ENCODE results near the gene UNC79. TPM values are rescaled to one million over a fixed set of nuclear protein-coding genes. Genes with fewer than 3 reads are reported as not detected.

Gene UNC79
- total and polyA plus RNA-seq, 2 donors = 0.05 to 0.11 TPM

DNA sequence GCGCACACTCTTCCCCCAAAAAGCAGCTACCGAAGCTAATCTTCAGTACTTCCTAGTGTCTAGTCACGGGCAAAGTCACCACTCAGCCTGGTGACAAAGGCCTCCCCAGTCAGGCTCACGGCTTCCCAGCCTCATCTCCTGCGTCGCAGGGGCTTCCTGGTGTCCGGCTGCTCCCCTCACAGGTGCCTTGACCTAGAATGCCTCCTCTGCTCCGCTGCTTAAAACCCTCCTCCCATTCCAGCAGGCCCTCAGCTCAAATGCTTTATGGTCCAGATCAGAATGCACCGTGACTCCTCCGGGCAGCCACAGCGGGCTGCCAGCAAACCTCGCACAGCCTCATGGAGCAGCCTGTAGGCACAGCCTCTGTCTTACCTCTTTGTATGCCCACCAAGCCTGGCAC, 304.5 kb downstream of the UNC79 start:
- Histone ChIP-seq H3K9me3 (ENCODE audit: control insufficient read depth in 2 of 2, insufficient read depth in 1 of 2, low read length in 1 of 2) (no peaks in the 10 kb centered on the region), H3K27ac (ENCODE audit: low read depth in 1 of 2, low read length in 1 of 2) (no peak overlapping the region), H3K27me3 (ENCODE audit: control insufficient read depth in 2 of 2, insufficient read depth in 1 of 2, low read length in 1 of 2) (no peaks in the 10 kb centered on the region), H3K4me1 (ENCODE audit: control insufficient read depth in 2 of 2, insufficient read depth in 2 of 2, low read length in 2 of 2) (no peaks in the 10 kb centered on the region), H3K36me3 (ENCODE audit: control insufficient read depth in 2 of 2, insufficient read depth in 2 of 2, low read length in 1 of 2) (no peaks in the 10 kb centered on the region), H3K4me3 (ENCODE audit: low read length in 2 of 2) (no peak overlapping the region)
- WGBS = 91% methylated on average over 12 of the region's 12 CpGs
- no peak for DNase-seq (ENCODE audit: low read depth in 6 of 9, low spot score in 9 of 9)

DNA sequence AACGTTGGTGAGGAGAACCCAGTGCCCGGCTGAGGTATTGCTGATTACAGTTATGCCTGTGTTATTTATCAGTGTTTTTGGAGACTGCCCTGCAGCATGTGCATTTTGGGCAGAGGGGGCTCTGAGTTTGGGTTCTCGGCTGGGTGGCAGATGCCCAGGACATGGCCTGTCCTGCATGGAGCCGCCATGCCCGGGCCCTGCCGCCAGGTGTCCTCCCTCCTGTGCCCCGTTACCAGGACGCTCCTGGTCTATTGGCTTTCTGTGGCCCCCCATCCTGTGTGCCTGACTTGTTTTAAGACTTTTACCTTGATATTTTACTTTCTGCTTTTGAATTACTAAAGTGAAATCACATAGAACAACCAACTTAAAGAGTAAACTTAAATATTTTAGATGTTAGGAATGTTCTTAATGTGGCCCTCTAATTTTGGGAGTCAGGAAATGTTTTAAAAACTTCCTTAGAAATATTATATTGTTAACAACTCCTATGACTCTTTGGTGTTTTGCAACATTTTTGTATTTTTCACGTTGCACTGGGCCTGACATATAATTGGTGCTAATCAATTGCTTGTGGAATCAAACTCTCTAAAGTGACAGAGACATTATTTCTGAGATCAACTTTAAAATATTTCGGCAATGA, 305.8 kb downstream of the UNC79 start:
- no peak overlapping the region for H3K27ac ChIP-seq (ENCODE audit: low read depth in 1 of 2, low read length in 1 of 2)

DNA sequence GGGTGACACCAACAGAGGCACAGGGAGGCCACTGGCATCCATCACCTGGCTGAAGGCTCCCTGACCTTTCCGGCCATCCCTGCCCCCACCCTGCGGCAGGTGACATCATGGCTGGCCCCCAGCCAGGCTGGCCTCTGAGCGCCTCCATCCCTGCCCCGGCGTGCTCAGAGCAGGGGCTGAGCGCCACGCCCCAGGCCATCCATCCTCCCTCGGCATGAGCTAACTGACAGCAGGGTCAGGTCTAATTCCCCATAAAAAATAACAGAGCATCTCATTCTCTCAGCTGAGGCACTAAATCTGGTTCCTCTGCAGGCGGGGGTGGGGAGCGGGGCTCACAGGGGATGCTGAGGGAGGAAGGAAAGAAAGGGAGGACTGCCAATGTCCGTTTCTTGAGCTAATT, 306.9 kb downstream of the UNC79 start:
- Histone ChIP-seq H3K4me1 (ENCODE audit: control insufficient read depth in 2 of 2, insufficient read depth in 2 of 2, low read length in 2 of 2) (no peaks in the 10 kb centered on the region), H3K27me3 (ENCODE audit: control insufficient read depth in 2 of 2, insufficient read depth in 1 of 2, low read length in 1 of 2) (no peaks in the 10 kb centered on the region)
- 86% methylated on average over 11 of the region's 11 CpGs for WGBS

More for the DNA sequence above, 305.8 kb downstream of the UNC79 start:
- WGBS = 78% methylated on average over 10 of the region's 10 CpGs
- no peak for DNase-seq (ENCODE audit: low read depth in 6 of 9, low spot score in 9 of 9)
- no peak overlapping the region for H3K4me3 ChIP-seq (ENCODE audit: low read length in 2 of 2)
- no peaks in the 10 kb centered on the region for H3K36me3 ChIP-seq (ENCODE audit: control insufficient read depth in 2 of 2, insufficient read depth in 2 of 2, low read length in 1 of 2)
- no peaks in the 10 kb centered on the region for H3K4me1 ChIP-seq (ENCODE audit: control insufficient read depth in 2 of 2, insufficient read depth in 2 of 2, low read length in 2 of 2)
- H3K9me3 ChIP-seq (ENCODE audit: control insufficient read depth in 2 of 2, insufficient read depth in 1 of 2, low read length in 1 of 2) = no peaks in the 10 kb centered on the region
- no peaks in the 10 kb centered on the region for H3K27me3 ChIP-seq (ENCODE audit: control insufficient read depth in 2 of 2, insufficient read depth in 1 of 2, low read length in 1 of 2)

DNA sequence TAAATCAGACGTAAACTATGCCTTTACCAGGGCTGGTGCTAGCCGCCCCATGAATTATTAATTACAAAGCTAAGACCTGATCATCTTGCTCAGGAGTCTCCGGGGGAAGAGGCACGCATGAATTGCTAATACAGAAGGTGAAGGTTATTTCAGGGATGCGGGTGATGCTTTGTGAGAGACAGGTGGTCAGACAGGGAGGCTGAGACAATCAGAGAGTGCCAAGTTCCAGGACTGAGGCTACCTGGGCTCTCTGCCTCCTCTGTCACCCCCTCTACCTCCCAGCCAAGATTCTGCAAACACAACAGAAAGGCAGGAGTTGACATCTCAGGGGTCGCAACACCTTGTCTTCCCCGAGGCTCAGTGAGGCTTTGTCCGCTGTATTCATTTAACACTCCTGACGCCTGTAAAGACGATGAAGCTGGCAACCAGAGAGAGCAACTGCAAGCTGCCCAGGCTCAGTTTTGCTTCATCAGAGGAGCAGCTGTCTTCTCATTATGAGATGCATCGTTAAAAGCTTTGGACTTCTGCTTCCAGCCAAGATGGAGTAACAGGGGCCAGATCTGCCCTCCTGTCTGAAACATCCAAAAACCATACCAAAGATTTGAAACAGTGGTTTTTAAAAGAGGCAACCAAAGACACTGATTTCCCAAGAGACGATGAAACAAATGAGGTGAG, 311.0 kb downstream of the UNC79 start:
- Histone ChIP-seq H3K4me3 (ENCODE audit: low read length in 2 of 2) (no peak overlapping the region), H3K27me3 (ENCODE audit: control insufficient read depth in 2 of 2, insufficient read depth in 1 of 2, low read length in 1 of 2) (no peaks in the 10 kb centered on the region), H3K9me3 (ENCODE audit: control insufficient read depth in 2 of 2, insufficient read depth in 1 of 2, low read length in 1 of 2) (no peaks in the 10 kb centered on the region), H3K4me1 (ENCODE audit: control insufficient read depth in 2 of 2, insufficient read depth in 2 of 2, low read length in 2 of 2) (no peaks in the 10 kb centered on the region), H3K36me3 (ENCODE audit: control insufficient read depth in 2 of 2, insufficient read depth in 2 of 2, low read length in 1 of 2) (no peaks in the 10 kb centered on the region), H3K27ac (ENCODE audit: low read depth in 1 of 2, low read length in 1 of 2) (no peak overlapping the region)
- DNase-seq (ENCODE audit: low read depth in 6 of 9, low spot score in 9 of 9) = no peak
- 92% methylated on average over 12 of the region's 12 CpGs for WGBS

More for the DNA sequence above, 306.9 kb downstream of the UNC79 start:
- DNase-seq (ENCODE audit: low read depth in 6 of 9, low spot score in 9 of 9) = no peak
- no peaks in the 10 kb centered on the region for H3K9me3 ChIP-seq (ENCODE audit: control insufficient read depth in 2 of 2, insufficient read depth in 1 of 2, low read length in 1 of 2)
- H3K4me3 ChIP-seq (ENCODE audit: low read length in 2 of 2) = no peak overlapping the region
- H3K36me3 ChIP-seq (ENCODE audit: control insufficient read depth in 2 of 2, insufficient read depth in 2 of 2, low read length in 1 of 2) = no peaks in the 10 kb centered on the region
- no peak overlapping the region for H3K27ac ChIP-seq (ENCODE audit: low read depth in 1 of 2, low read length in 1 of 2)

DNA sequence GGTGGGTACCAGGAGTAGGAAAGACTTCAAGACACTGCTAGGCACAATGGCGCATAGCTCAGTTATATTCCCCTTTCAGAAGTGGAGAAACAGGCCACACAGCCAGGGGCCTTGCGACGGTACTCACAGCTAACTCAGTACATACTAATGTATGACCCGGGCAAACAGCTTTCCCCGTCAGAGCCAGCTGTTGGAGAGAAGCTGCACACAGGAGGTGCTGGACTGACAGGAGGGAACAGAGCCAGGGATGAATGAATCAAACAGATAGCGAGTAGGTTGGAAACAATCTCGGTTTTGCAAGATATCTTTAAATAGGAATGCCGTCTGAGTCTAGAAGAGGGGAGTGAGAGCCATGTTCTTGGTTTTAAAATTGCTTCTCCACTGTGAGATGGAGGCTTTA, 312.0 kb downstream of the UNC79 start:
- no peaks in the 10 kb centered on the region for H3K36me3 ChIP-seq (ENCODE audit: control insufficient read depth in 2 of 2, insufficient read depth in 2 of 2, low read length in 1 of 2)
- WGBS = 92% methylated on average over 8 of the region's 8 CpGs
- no peaks in the 10 kb centered on the region for H3K9me3 ChIP-seq (ENCODE audit: control insufficient read depth in 2 of 2, insufficient read depth in 1 of 2, low read length in 1 of 2)
- no peak overlapping the region for H3K27ac ChIP-seq (ENCODE audit: low read depth in 1 of 2, low read length in 1 of 2)
- H3K4me1 ChIP-seq (ENCODE audit: control insufficient read depth in 2 of 2, insufficient read depth in 2 of 2, low read length in 2 of 2) = no peaks in the 10 kb centered on the region
- H3K4me3 ChIP-seq (ENCODE audit: low read length in 2 of 2) = no peak overlapping the region
- no peaks in the 10 kb centered on the region for H3K27me3 ChIP-seq (ENCODE audit: control insufficient read depth in 2 of 2, insufficient read depth in 1 of 2, low read length in 1 of 2)
- DNase-seq (ENCODE audit: low read depth in 6 of 9, low spot score in 9 of 9) = no peak

DNA sequence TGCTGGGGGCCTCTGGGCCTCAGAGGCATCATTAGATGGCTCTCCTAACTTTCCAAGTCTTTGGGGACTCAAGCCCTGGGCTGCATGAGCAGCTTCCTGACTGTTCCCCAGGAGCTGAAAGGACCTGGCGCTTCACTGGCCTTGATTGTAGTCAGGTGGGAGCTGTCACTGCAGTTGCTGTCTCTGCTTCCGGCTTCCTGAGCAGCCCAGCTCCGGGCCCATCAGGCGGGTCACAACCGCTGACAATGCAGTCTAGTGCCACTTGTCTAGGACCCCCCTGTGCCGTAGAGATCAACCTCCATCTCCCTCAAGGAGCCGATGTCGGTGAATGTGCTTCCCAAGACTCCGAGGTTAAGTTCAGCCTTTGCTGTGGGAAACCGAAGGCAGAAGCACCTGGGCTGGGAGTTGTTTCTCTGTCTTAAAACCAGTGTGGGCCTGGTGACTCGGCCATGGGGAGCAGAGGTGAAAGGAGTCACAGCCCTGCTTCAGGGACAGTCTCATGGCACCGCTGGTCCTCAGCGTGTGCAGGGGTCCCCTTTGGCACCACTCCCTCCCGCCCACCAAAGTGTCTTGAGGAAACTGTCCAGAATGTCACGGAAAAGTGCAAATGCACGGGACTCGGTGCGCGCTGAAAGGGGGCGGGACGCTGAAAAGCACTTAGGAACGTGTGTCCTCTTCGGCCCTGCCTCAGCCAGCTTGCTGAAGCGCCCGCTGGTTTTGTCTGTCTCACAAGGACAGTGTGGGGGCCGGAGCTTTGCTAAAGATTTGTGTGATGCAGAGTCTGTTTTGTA, 312.7 kb downstream of the UNC79 start:
- no peaks in the 10 kb centered on the region for H3K27me3 ChIP-seq (ENCODE audit: control insufficient read depth in 2 of 2, insufficient read depth in 1 of 2, low read length in 1 of 2)
- H3K9me3 ChIP-seq (ENCODE audit: control insufficient read depth in 2 of 2, insufficient read depth in 1 of 2, low read length in 1 of 2) = no peaks in the 10 kb centered on the region
- H3K27ac ChIP-seq (ENCODE audit: low read depth in 1 of 2, low read length in 1 of 2) = no peak overlapping the region
- H3K4me1 ChIP-seq (ENCODE audit: control insufficient read depth in 2 of 2, insufficient read depth in 2 of 2, low read length in 2 of 2) = no peaks in the 10 kb centered on the region
- 94% methylated on average over 26 of the region's 26 CpGs for WGBS
- no peak for DNase-seq (ENCODE audit: low read depth in 6 of 9, low spot score in 9 of 9)
- no peak overlapping the region for H3K4me3 ChIP-seq (ENCODE audit: low read length in 2 of 2)
- H3K36me3 ChIP-seq (ENCODE audit: control insufficient read depth in 2 of 2, insufficient read depth in 2 of 2, low read length in 1 of 2) = no peaks in the 10 kb centered on the region

DNA sequence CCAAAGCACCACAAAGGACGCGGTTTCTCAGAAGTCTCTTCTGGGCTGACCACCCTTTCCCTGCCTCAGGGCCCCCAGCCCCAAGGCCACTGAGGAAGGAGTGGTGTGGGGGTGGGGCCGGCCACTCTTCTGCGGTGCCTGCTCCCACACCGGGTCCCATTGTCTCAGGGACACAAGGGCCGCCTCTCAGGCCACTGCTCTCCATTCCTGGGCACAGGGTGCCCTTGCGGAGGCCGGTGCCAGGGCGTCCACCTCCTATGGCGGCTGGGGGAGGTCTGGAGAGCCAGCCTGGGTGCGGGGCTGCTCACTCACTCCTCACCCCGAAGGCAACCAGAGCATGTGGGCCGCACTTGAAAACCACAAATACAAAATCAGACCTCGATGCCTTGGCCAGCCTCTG, 313.4 kb downstream of the UNC79 start:
- Histone ChIP-seq H3K4me3 (ENCODE audit: low read length in 2 of 2) (no peak overlapping the region), H3K4me1 (ENCODE audit: control insufficient read depth in 2 of 2, insufficient read depth in 2 of 2, low read length in 2 of 2) (no peaks in the 10 kb centered on the region), H3K36me3 (ENCODE audit: control insufficient read depth in 2 of 2, insufficient read depth in 2 of 2, low read length in 1 of 2) (no peaks in the 10 kb centered on the region), H3K27me3 (ENCODE audit: control insufficient read depth in 2 of 2, insufficient read depth in 1 of 2, low read length in 1 of 2) (no peaks in the 10 kb centered on the region), H3K9me3 (ENCODE audit: control insufficient read depth in 2 of 2, insufficient read depth in 1 of 2, low read length in 1 of 2) (no peaks in the 10 kb centered on the region), H3K27ac (ENCODE audit: low read depth in 1 of 2, low read length in 1 of 2) (no peak overlapping the region)
- no peak for DNase-seq (ENCODE audit: low read depth in 6 of 9, low spot score in 9 of 9)
- WGBS = 90% methylated on average over 14 of the region's 14 CpGs

DNA sequence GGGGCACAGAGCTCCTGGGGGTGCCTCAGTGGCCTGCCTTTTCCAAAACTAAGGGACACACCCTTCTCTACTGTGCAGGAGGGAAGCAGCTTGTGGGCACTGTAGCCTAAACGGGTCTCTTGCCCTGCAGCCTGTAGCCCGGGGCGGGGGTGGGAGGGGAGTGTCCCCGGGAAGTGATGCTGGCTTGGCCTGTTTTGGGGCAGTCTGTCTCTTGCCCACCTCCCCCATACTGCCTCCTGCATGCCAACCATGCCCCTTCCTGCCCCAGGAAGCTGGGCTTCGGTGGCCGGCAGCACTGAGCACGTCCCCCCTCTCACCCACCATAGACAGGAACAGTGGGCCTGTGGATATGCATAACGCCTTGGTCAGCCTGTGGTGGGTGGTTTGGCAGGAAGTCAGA, 314.1 kb downstream of the UNC79 start:
- H3K27ac ChIP-seq (ENCODE audit: low read depth in 1 of 2, low read length in 1 of 2) = no peak overlapping the region
- WGBS = 44% methylated on average over 8 of the region's 8 CpGs

DNA sequence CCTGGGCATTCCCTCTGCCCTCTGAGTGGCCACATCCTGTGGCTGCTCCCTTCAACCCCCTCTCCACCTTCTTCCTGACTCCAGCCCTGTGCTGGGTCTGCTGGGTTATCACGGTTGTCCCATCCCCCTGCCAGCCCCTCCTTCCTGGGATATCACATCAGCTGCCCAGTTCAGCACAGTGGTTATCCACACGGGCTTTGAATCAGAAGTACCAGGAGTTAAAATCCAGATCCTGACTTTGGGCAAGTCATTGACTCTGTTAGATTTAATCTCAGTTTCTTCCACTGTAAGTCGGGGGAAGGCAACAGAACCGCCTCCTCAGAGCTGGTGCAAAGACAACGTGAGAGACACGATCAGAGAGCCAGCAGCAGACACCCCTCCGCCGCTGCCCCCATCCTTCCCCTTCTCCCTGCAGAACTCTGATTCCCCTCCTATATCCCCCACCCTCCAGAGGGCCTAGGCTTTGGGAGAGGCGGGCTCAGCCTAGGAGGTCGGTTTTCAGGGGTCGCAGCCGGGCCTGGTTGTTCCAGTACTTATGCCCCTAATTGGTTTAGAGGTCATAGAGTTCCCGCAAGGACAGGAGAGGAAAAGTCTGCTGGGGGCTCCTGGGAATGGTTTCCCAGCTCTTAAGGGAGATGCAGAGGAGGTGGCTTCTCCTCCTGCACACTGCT, 315.0 kb downstream of the UNC79 start:
- Histone ChIP-seq H3K36me3 (ENCODE audit: control insufficient read depth in 2 of 2, insufficient read depth in 2 of 2, low read length in 1 of 2) (no peaks in the 10 kb centered on the region), H3K9me3 (ENCODE audit: control insufficient read depth in 2 of 2, insufficient read depth in 1 of 2, low read length in 1 of 2) (no peaks in the 10 kb centered on the region), H3K27ac (ENCODE audit: low read depth in 1 of 2, low read length in 1 of 2) (no peak overlapping the region), H3K27me3 (ENCODE audit: control insufficient read depth in 2 of 2, insufficient read depth in 1 of 2, low read length in 1 of 2) (no peaks in the 10 kb centered on the region), H3K4me1 (ENCODE audit: control insufficient read depth in 2 of 2, insufficient read depth in 2 of 2, low read length in 2 of 2) (no peaks in the 10 kb centered on the region), H3K4me3 (ENCODE audit: low read length in 2 of 2) (no peak overlapping the region)
- no peak for DNase-seq (ENCODE audit: low read depth in 6 of 9, low spot score in 9 of 9)
- WGBS = 87% methylated on average over 13 of the region's 13 CpGs

More for the DNA sequence above, 314.1 kb downstream of the UNC79 start:
- Histone ChIP-seq H3K4me3 (ENCODE audit: low read length in 2 of 2) (no peak overlapping the region), H3K36me3 (ENCODE audit: control insufficient read depth in 2 of 2, insufficient read depth in 2 of 2, low read length in 1 of 2) (no peaks in the 10 kb centered on the region), H3K27me3 (ENCODE audit: control insufficient read depth in 2 of 2, insufficient read depth in 1 of 2, low read length in 1 of 2) (no peaks in the 10 kb centered on the region), H3K4me1 (ENCODE audit: control insufficient read depth in 2 of 2, insufficient read depth in 2 of 2, low read length in 2 of 2) (no peaks in the 10 kb centered on the region), H3K9me3 (ENCODE audit: control insufficient read depth in 2 of 2, insufficient read depth in 1 of 2, low read length in 1 of 2) (no peaks in the 10 kb centered on the region)
- DNase-seq (ENCODE audit: low read depth in 6 of 9, low spot score in 9 of 9) = no peak

All from thymus (tissue), 11 donors.